Esophagus mucosa (tissue), 1 donor: ENCODE measurements around the gene OPN5. TPM values are rescaled to one million over a fixed set of nuclear protein-coding genes. Genes with fewer than 3 reads are reported as not detected.
"Not testable (repeated sequence)": the region's sequence is repeated elsewhere in the genome, so short reads cannot be mapped to it uniquely, and the experiment has no call there.

Experiments
- ATAC-seq: fragments of 200-7000 bp; cut with Tn5 transposase; one replicate; pipeline ENCODE4 v1.9.1; 2020
- total RNA-seq: library from RNA; stranded (reverse); gene quantifications from one replicate; pipeline ENCODE4 v1.2.4, GENCODE V29; 2023
- donor health status: DM: yes; HTN: yes; CAD: no.

Gene OPN5
- not detected for total RNA-seq

- ATAC-seq, result no peak
Observed at GRCh38 chr6:47781732-47782131, at the start of gene OPN5. Gene OPN5, plus strand, starts transcription at chr6:47782032. Its CDS starts 35 bp downstream, at chr6:47782067.

DNA sequence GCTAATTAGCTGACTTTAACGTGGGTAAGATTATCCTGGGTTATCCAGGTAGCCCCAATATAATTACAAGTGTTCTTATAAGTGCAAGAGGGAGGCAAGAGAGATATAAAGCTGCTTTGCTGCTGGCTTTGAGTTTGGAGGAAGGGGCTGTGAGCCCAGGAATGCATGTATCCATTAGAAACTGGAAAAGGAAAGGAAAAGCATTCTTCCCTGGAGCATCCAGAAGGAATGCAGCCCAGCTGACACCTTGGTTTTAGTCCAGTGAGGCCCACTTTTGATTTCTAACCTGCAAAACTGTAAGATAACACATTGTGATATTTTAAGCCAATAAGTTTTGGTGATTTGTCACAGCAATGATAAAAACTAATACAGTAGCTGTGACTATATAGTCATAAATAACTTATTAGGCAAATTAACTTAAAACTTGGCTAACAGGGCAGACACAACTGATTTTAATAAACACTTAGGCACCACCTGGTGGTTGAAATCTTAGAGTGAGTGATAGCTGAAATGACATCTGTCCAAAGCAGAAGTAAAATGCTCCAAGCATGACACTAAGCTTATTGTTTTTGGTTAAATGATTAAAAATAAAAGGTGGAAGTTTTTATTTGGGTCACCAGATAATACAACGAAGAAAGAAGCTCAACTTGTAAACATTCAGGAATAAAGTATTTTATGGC, 47.8 kb upstream of the OPN5 start:
- peak; percentile 32 for ATAC-seq

GRCh38 chr6:47734831-47735481, 46.9 kb upstream of the OPN5 start:
- no peak for ATAC-seq

GRCh38 chr6:47736083-47736700, 45.6 kb upstream of the OPN5 start:
- ATAC-seq, result no peak

- no peak for ATAC-seq
Observed at GRCh38 chr6:47737406-47737805, 44.4 kb upstream of the OPN5 start.

DNA sequence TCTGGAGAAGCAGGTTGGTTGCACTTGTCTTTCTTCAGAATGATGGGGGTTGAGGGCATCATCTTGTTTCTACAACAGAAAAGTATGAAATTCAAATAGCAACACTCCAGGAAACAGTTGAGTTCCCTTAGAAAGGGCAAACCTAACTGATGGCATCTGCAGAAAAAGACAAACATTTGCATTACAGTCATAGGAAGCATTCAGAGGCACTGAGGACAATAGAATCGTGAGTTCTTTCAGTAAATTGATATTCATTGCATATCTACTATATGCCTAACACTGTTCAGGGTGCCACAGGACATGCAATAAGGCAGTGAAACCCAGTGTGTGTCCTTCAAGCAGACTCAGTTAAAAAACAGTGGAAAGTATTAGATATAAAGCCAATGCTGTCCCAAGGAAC, 41.1 kb upstream of the OPN5 start:
- no peak for ATAC-seq

- ATAC-seq, result peak; percentile 97
Observed at GRCh38 chr6:47741807-47742206, 40.0 kb upstream of the OPN5 start.

DNA sequence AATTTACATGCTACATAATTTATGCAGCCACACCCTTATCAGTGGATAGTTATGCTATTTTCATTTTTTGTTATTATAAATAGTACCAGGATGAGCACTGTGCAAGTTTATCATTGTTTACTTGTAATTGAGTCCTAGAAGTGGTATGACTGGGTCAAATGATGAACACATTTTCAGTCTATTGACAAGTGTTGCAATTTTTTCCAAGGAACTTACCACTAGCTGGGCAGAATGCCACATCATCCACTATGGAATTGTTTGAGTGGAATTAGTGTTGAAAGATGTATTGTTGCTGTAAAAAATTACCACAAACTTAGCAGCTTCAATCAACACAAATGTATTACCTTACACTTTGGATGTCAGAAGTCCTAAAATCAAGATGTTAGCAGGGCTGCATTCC, 38.1 kb upstream of the OPN5 start:
- ATAC-seq, result no peak

DNA sequence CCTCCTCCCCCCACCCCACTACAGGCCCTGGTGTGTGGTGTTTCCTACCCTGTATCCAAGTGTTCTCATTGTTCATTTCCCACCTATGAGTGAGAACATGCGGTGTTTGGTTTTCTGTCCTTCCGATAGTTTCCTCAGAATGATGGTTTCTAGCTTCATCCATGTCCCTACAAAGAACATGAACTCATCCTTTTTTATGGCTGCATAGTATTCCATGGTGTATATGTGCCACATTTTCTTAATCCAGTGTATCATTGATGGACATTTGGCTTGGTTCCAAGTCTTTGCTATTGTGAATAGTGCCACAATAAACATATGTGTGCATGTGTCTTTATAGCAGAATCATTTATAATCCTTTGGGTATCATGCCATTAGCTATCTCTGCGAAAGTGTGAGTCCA, 36.6 kb upstream of the OPN5 start:
- ATAC-seq, result not testable (repeated sequence)

GRCh38 chr6:47749757-47750156, 32.1 kb upstream of the OPN5 start:
- no peak for ATAC-seq

GRCh38 chr6:47752801-47753200, 29.0 kb upstream of the OPN5 start:
- no peak for ATAC-seq

GRCh38 chr6:47759364-47759763, 22.5 kb upstream of the OPN5 start:
- ATAC-seq, result no peak

GRCh38 chr6:47762502-47762901, 19.3 kb upstream of the OPN5 start:
- no peak for ATAC-seq

GRCh38 chr6:47766445-47766844, 15.4 kb upstream of the OPN5 start:
- no peak for ATAC-seq

DNA sequence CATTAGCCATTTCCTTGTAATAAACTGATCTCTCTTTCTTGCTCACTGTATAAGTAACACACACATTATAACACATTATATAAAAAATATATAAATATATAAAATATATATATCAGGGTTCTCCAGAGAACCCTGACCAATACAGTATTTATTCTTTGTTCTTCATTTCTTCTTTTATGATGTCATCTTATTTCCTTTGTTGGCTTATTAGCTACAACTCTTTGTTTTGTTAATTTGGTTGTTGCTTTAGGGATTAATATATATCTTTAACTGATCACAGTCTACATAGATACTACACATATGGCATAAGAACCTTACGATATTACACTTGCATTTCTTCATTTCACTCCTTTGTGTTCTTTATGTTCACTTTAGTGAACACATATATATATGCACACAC, 14.7 kb upstream of the OPN5 start:
- ATAC-seq, result no peak

DNA sequence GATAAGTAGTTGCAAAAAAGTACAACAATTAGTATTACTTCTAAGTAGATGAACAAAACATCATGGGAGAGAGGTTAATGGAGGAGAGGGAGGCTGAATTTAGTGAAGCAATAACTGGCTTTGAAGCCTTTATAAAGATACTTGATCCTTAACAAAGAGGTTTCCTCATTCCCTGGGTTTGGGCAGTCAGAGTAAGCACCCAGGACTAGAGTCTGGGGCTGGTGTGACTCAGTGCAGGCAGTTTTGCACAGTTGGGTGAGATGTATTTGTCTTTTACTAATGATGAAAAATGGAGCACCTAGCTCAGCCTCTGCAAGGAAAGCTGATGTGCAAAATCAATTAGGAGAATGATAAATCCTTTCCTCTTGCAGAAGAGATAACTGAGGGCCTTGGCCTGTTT, 11.8 kb upstream of the OPN5 start:
- no peak for ATAC-seq

- ATAC-seq, result no peak
Observed at GRCh38 chr6:47772359-47772758, 9.5 kb upstream of the OPN5 start.

DNA sequence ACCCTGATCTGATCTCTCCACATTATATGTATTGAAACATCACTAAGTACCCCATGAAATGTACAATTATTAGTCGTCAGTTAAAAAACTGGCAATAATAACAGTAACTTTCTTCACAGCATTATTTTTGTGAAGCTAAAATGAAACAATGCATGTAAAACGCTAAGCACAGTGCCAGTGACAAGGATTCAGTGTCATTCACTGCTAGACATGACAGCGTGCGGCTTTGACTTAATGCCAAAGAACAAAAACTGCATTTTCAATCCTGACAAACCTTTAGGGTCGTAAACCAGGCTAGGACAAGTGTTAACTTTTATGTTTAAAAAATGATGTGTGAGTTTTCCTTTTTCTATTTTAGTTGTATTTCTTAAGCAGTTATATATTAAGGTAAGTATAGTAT, 8.8 kb upstream of the OPN5 start:
- no peak for ATAC-seq

DNA sequence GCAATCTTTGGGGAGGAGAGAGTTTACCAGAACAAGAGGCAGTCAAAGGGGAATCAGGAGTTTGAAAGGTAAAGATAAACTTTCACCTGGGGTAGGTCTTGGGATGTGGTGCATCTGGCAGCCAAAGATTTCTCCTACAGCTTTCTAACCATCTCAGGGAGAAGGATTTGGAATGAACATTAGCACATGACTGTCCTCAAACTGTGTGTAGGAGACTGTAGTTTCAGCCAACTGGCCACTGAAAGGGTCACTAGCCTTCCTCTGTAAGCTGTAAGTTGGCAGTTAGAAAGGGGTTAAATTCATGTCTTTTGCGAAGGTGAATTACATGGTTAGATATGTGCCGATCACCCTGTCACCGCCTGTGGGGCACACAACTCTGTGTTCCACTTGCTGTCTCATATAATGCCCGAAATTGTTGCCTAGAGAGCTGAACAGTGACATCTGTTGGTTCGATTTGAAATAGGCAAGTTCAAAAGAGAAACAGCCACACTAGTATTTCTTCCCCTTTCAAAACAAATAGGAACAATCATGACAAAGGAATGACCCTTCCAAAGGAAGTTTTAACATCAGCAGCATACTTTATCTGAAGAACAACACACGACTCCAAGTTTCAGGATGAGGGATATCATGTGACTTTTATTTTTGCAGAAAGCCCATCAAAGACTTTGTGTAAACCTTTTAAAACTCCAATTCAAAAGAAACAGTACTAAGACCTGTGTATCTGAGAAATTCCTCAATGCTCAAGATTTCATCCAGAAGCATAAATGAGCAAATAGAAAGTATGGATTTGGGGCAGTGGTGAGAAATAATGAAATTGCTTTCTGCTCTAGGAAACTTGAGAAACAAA, 1.1 kb upstream of the OPN5 start:
- ATAC-seq, result peak; percentile 73

- ATAC-seq, result no peak
Observed at GRCh38 chr6:47785182-47785581, 3.4 kb downstream of the OPN5 start.

GRCh38 chr6:47787620-47788497, 6.0 kb downstream of the OPN5 start:
- peak; percentile 99 for ATAC-seq

GRCh38 chr6:47788498-47788884, 6.7 kb downstream of the OPN5 start:
- ATAC-seq, result no peak
